Thoracic aorta (tissue), 2 donors: ENCODE data around the gene XRN2. TPM values are rescaled to one million over a fixed set of nuclear protein-coding genes. Genes with fewer than 3 reads are reported as not detected.

Experiments used
- ATAC-seq: fragments of 150-250 bp; one replicate; pipeline ENCODE4 v1.8.0; 2017; ENCODE audit warnings: low read depth; ENCODE audit not compliant: insufficient number of reproducible peaks, low FRiP score
- DNase-seq: peaks from one replicate; pipeline ENCODE4 v3.0.0-alpha.2; 2020; ENCODE audit warnings: low spot score
- H3K27ac ChIP-seq, 2 donors: fragments of 200-600 bp; sonication (generic); 1 replicate in 1 of 2; 2 replicates in 1 of 2; pipeline ENCODE4 v1.5.1; 2016; ENCODE audit warnings: mild to moderate bottlenecking in 2 of 2, moderate library complexity in 2 of 2
- H3K27me3 ChIP-seq: fragments of 200-600 bp; sonication (generic); replicated peaks from 2 replicates; pipeline ENCODE4 v1.6.0; 2016; ENCODE audit warnings: mild to moderate bottlenecking; ENCODE audit not compliant: insufficient read depth
- H3K36me3 ChIP-seq: fragments of 200-600 bp; sonication (generic); one replicate; pipeline ENCODE4 v1.5.1; 2016
- H3K4me1 ChIP-seq, 2 donors: fragments of 200-600 bp; sonication (generic); 1 replicate in 1 of 2; 2 replicates in 1 of 2; pipeline versions ENCODE4 v1.5.1 to v1.6.0; 2016; ENCODE audit warnings: low read depth in 2 of 2, mild to moderate bottlenecking in 1 of 2; ENCODE audit not compliant: control insufficient read depth in 1 of 2
- H3K4me3 ChIP-seq: fragments of 200-600 bp; sonication (generic); 2 replicates; pipeline ENCODE4 v1.5.1; 2016; ENCODE audit warnings: mild to moderate bottlenecking
- H3K9me3 ChIP-seq: fragments of 200-600 bp; sonication (generic); 2 replicates; pipeline ENCODE4 v1.5.1; 2016
- CTCF ChIP-seq: fragments of 200-600 bp; sonication (generic); IDR thresholded peaks from one replicate; pipeline ENCODE4 v1.5.1; 2019; ENCODE audit warnings: antibody characterized with exemption
- total RNA-seq, 2 donors: library from RNA; depleted of rRNA; stranded (reverse); fragments of >200 nt; gene quantifications; one replicate each; pipeline versions ENCODE4 v1.1.0 to v1.2.3, GENCODE V29; 2016

Gene XRN2
- total RNA-seq, 2 donors from 2014 or later = 44.7 to 72.2 TPM

- H3K4me1 ChIP-seq = peaks cover 9 to 21% of the 10 kb centered on the region in 2 donors
- ATAC-seq (no peak), DNase-seq (no peak)
- H3K27ac ChIP-seq = no peak overlapping the region
- no peaks in the 10 kb centered on the region for H3K36me3 ChIP-seq
- no peaks in the 10 kb centered on the region for H3K27me3 ChIP-seq
- TF ChIP-seq CTCF = no peak
- no peak overlapping the region for H3K4me3 ChIP-seq
- no peaks in the 10 kb centered on the region for H3K9me3 ChIP-seq
Measured at GRCh38 chr20:21309678-21310467, 6.7 kb downstream of the XRN2 start.

- no peaks in the 10 kb centered on the region for H3K27me3 ChIP-seq
- DNase-seq = no peak
- H3K36me3 ChIP-seq = no peaks in the 10 kb centered on the region
- H3K4me3 ChIP-seq = no peak overlapping the region
- no peaks in the 10 kb centered on the region for H3K9me3 ChIP-seq
- H3K27ac ChIP-seq = no peak overlapping the region
- no peak for TF ChIP-seq CTCF
- H3K4me1 ChIP-seq = peaks cover 7 to 18% of the 10 kb centered on the region in 2 donors
- no peak for ATAC-seq
Measured at GRCh38 chr20:21312813-21313474, 9.8 kb downstream of the XRN2 start.

- Histone ChIP-seq H3K27ac (no peak overlapping the region), H3K4me1 (peaks cover 16 to 17% of the 10 kb centered on the region in 2 donors)
- ATAC-seq = no peak
Measured at GRCh38 chr20:21315138-21315537, 12.0 kb downstream of the XRN2 start.

GRCh38 chr20:21322083-21322710, 19.1 kb downstream of the XRN2 start:
- H3K27me3 ChIP-seq = no peaks in the 10 kb centered on the region
- H3K27ac ChIP-seq = no peak overlapping the region
- TF ChIP-seq CTCF = no peak
- H3K36me3 ChIP-seq = no peaks in the 10 kb centered on the region
- no peak for ATAC-seq
- H3K4me3 ChIP-seq = no peak overlapping the region
- peaks cover 6% of the 10 kb centered on the region for H3K9me3 ChIP-seq
- no peak for DNase-seq
- H3K4me1 ChIP-seq = peaks cover 23% of the 10 kb centered on the region in 2 donors

More at GRCh38 chr20:21315138-21315537, 12.0 kb downstream of the XRN2 start:
- no peak for TF ChIP-seq CTCF
- peaks cover 3% of the 10 kb centered on the region for H3K9me3 ChIP-seq
- no peak for DNase-seq
- H3K36me3 ChIP-seq = no peaks in the 10 kb centered on the region
- H3K27me3 ChIP-seq = no peaks in the 10 kb centered on the region
- H3K4me3 ChIP-seq = no peak overlapping the region

GRCh38 chr20:21322921-21323331, 19.8 kb downstream of the XRN2 start:
- no peaks in the 10 kb centered on the region for H3K27me3 ChIP-seq
- peaks cover 23% of the 10 kb centered on the region in 2 donors for H3K4me1 ChIP-seq
- H3K36me3 ChIP-seq = no peaks in the 10 kb centered on the region
- no peak overlapping the region for H3K4me3 ChIP-seq
- DNase-seq (no peak), ATAC-seq (no peak)
- H3K27ac ChIP-seq = no peak overlapping the region
- peaks cover 6% of the 10 kb centered on the region for H3K9me3 ChIP-seq
- TF ChIP-seq CTCF = no peak
